GM23338 (cell line): ENCODE data around the gene ASPSCR1. TPM values are rescaled to one million over a fixed set of nuclear protein-coding genes. Genes with fewer than 3 reads are reported as not detected.

Source experiments
- ATAC-seq: fragments of 200-7000 bp; cut with Tn5 transposase; 3 replicates; pipeline ENCODE4 v1.9.1; 2020
- DNase-seq: peaks from one replicate; pipeline ENCODE4 v3.0.0-alpha.2; 2015; ENCODE audit warnings: low spot score
- H2AFZ ChIP-seq: fragments of 200-600 bp; sonication (generic); 2 replicates; pipeline ENCODE4 v1.8.0; 2016; ENCODE audit warnings: antibody characterized with exemption, mild to moderate bottlenecking, moderate library complexity
- H3F3A ChIP-seq: fragments of 200-600 bp; sonication (generic); replicated peaks from 2 replicates; pipeline ENCODE4 v1.8.0; 2017; ENCODE audit warnings: antibody characterized with exemption, mixed run types, low read depth
- H3K27ac ChIP-seq: fragments of 200-600 bp; sonication (generic); 2 replicates; pipeline ENCODE4 v1.6.1; 2016; ENCODE audit warnings: low read depth
- H3K27me3 ChIP-seq: fragments of 200-600 bp; sonication (generic); 2 replicates; pipeline ENCODE4 v1.8.0; 2016; ENCODE audit warnings: mild to moderate bottlenecking, mixed run types, moderate library complexity; ENCODE audit not compliant: insufficient read depth
- H3K36me3 ChIP-seq: fragments of 200-600 bp; sonication (generic); 2 replicates; pipeline ENCODE4 v1.8.0; 2016; ENCODE audit warnings: mild to moderate bottlenecking; ENCODE audit not compliant: insufficient read depth
- H3K4me1 ChIP-seq: fragments of 200-600 bp; sonication (generic); 2 replicates; pipeline ENCODE4 v1.8.0; 2016; ENCODE audit warnings: mild to moderate bottlenecking, moderate library complexity; ENCODE audit not compliant: insufficient read depth
- H3K4me2 ChIP-seq: fragments of 200-600 bp; sonication (generic); 2 replicates; pipeline ENCODE4 v1.7.1; 2017; ENCODE audit warnings: mixed run types
- H3K4me3 ChIP-seq: fragments of 200-600 bp; sonication (generic); 2 replicates; pipeline ENCODE4 v1.6.1; 2016; ENCODE audit warnings: mixed run types
- H3K79me2 ChIP-seq: fragments of 200-600 bp; sonication (generic); replicated peaks from 2 replicates; pipeline ENCODE4 v1.8.0; 2017; ENCODE audit warnings: mild to moderate bottlenecking; ENCODE audit not compliant: insufficient read depth
- H3K9me2 ChIP-seq: fragments of 200-600 bp; sonication (generic); 2 replicates; pipeline ENCODE4 v1.8.0; 2017; ENCODE audit not compliant: insufficient read depth
- H4K20me1 ChIP-seq: fragments of 200-600 bp; sonication (generic); replicated peaks from 2 replicates; pipeline ENCODE4 v1.8.0; 2017; ENCODE audit warnings: mild to moderate bottlenecking; ENCODE audit not compliant: insufficient read depth
- H3K27ac Mint-ChIP-seq: 2 replicates; pipeline ENCODE4 v1.8.0; 2020; ENCODE audit warnings: inconsistent platforms, mild to moderate bottlenecking, moderate library complexity, mixed read lengths
- H3K27me3 Mint-ChIP-seq: 3 replicates; pipeline ENCODE4 v1.8.0; 2022; ENCODE audit warnings: low read depth, mild to moderate bottlenecking, moderate library complexity, mixed read lengths, inconsistent platforms; ENCODE audit not compliant: insufficient read depth, poor library complexity
- H3K36me3 Mint-ChIP-seq: 3 replicates; pipeline ENCODE4 v1.8.0; 2021; ENCODE audit warnings: low read depth, mild to moderate bottlenecking, inconsistent platforms, moderate library complexity, mixed read lengths
- H3K4me1 Mint-ChIP-seq: 3 replicates; pipeline ENCODE4 v1.8.0; 2020; ENCODE audit warnings: mild to moderate bottlenecking, inconsistent platforms, mixed read lengths
- H3K4me3 Mint-ChIP-seq: 3 replicates; pipeline ENCODE4 v1.8.0; 2021; ENCODE audit warnings: moderate library complexity, mild to moderate bottlenecking, inconsistent platforms, mixed read lengths
- H3K9me3 Mint-ChIP-seq: 3 replicates; pipeline ENCODE4 v1.8.0; 2020; ENCODE audit warnings: moderate library complexity, mild to moderate bottlenecking, inconsistent platforms, mixed read lengths
- CREB1 ChIP-seq: fragments of 250-450 bp; sonication (Bioruptor Pico); IDR thresholded peaks from 2 replicates; pipeline ENCODE4 v1.5.0; 2020; ENCODE audit warnings: low read depth, mild to moderate bottlenecking, moderate library complexity
- EZH2 ChIP-seq: fragments of 200-600 bp; sonication (generic); IDR thresholded peaks from one replicate; pipeline ENCODE4 v1.8.0; 2017; ENCODE audit warnings: antibody characterized with exemption, mild to moderate bottlenecking, low read depth; ENCODE audit not compliant: unreplicated experiment
- EZH2phosphoT487 ChIP-seq: fragments of 200-600 bp; sonication (generic); IDR thresholded peaks from one replicate; pipeline ENCODE4 v1.8.1; 2018; ENCODE audit warnings: antibody characterized with exemption; ENCODE audit not compliant: unreplicated experiment
- JUNB ChIP-seq: IDR thresholded peaks from one replicate; pipeline ENCODE4 v1.6.1; 2016; ENCODE audit warnings: antibody characterized with exemption; ENCODE audit not compliant: unreplicated experiment
- NANOG ChIP-seq: IDR thresholded peaks from 2 replicates; pipeline ENCODE4 v1.6.1; 2016; ENCODE audit warnings: antibody characterized with exemption, borderline replicate concordance
- POLR2AphosphoS5 ChIP-seq: IDR thresholded peaks from 2 replicates; pipeline ENCODE4 v1.6.1; 2016; ENCODE audit warnings: antibody characterized with exemption, low read depth
- STAT1 ChIP-seq: IDR thresholded peaks from one replicate; pipeline ENCODE4 v1.6.1; 2016; ENCODE audit warnings: antibody characterized with exemption; ENCODE audit not compliant: unreplicated experiment
- ZNF114 ChIP-seq: fragments of 250-450 bp; sonication (Bioruptor Pico); IDR thresholded peaks from 2 replicates; pipeline ENCODE4 v1.5.0; 2020; ENCODE audit warnings: mild to moderate bottlenecking, moderate library complexity
- ZNF331 ChIP-seq: fragments of 250-450 bp; sonication (Bioruptor Pico); IDR thresholded peaks from 2 replicates; pipeline ENCODE4 v1.5.0; 2020; ENCODE audit warnings: low read depth, mild to moderate bottlenecking, moderate library complexity
- polyA plus RNA-seq: library from polyadenylated mRNA; unstranded; fragments of >200 nt; fragmentation: Nextera tagmentation; extraction: Ambion mirVana; gene quantifications from 2 replicates; pipeline ENCODE4 v1.2.1, GENCODE V29; 2016
- total RNA-seq: library from RNA; depleted of rRNA; stranded (reverse); fragments of >200 nt; shearing (Covaris generic); gene quantifications from 2 replicates; pipeline ENCODE4 v1.2.3, GENCODE V29; 2014
- TF ChIP-seq, protein P1 (sequence below), 2 experiments: fragments of 200-600 bp in 1 of 2; sonication (generic) in 1 of 2; conservative IDR thresholded peaks; 2 replicates each; pipeline versions ENCODE4 v1.5.1 to v1.6.1; 2016 to 2017; ENCODE audit warnings: antibody characterized with exemption in 2 of 2, low read depth in 2 of 2, mild to moderate bottlenecking in 2 of 2, moderate library complexity in 1 of 2
- TF ChIP-seq, protein P2 (sequence below): fragments of 250-450 bp; sonication (Bioruptor Pico); IDR thresholded peaks from 2 replicates; pipeline ENCODE4 v1.5.0; 2020; ENCODE audit warnings: mild to moderate bottlenecking, moderate library complexity
- TF ChIP-seq, protein P3 (sequence below): IDR thresholded peaks from 2 replicates; pipeline ENCODE4 v1.6.1; 2016; ENCODE audit warnings: antibody characterized with exemption
- TF ChIP-seq, protein P4 (sequence below): IDR thresholded peaks from one replicate; pipeline ENCODE4 v1.6.1; 2018; ENCODE audit warnings: antibody characterized with exemption; ENCODE audit not compliant: unreplicated experiment

ASPSCR1 gene
- total and polyA plus RNA-seq, 2 experiments from 2014 or later: 44.2 to 46.9 TPM

DNA sequence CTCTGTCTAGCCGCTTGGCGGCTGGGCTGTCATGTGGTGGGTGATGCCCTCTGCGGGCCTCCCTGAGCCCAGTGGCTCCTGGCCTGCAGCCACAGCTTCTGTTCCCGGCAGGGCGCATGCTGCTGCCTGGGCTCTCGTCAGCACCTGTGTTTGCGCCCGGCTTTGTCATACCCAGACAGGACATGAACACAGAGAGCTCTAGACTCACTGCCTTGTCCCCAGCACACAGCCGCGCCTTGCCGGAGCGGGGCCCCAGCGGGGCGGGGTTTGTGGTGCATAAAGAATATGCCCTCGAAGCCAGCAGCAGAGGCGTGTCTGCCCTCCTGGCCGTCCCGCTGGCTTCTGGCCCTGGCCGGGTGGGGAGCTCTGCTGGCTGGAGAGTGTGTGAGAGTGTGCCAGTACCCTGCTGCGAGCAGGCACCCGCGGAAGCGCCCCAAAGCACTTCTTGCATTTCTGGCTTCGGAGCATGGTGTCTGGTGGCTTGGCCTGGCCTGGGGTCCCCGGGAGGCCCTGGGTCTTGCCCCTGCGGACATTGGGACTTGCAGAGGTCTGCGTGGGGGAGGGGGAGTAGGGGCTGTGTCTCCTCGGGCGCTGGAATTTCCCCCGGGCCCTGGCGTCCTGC is 14.4 kb downstream of the ASPSCR1 start:
- Mint-ChIP-seq H3K9me3 (no peaks in the 10 kb centered on the region), H3K36me3 (peaks cover 10% of the 10 kb centered on the region), H3K4me3 (no peak overlapping the region), H3K27ac (no peak overlapping the region; the same call in 1 of the 2 replicates), H3K27me3 (peaks cover 12% of the 10 kb centered on the region), H3K4me1 (peaks cover 27% of the 10 kb centered on the region)
- Histone ChIP-seq H3K4me3 (no peak overlapping the region), H3F3A (0 out of 2 replicates have a peak, but pooled peaks cover 3% of the 10 kb centered on the region), H3K4me1 (peaks cover 11% of the 10 kb centered on the region; the same call in 1 of the 2 replicates), H4K20me1 (peaks cover 6% of the 10 kb centered on the region), H3K9me2 (no peaks in the 10 kb centered on the region), H3K4me2 (peak overlapping the region; percentile 62; the same call in 1 of the 2 replicates), H3K27ac (no peak overlapping the region), H3K36me3 (no peaks in the 10 kb centered on the region), H2AFZ (no peak overlapping the region), H3K79me2 (no peaks in the 10 kb centered on the region), H3K27me3 (no peaks in the 10 kb centered on the region)
- TF ChIP-seq, protein P1, sequence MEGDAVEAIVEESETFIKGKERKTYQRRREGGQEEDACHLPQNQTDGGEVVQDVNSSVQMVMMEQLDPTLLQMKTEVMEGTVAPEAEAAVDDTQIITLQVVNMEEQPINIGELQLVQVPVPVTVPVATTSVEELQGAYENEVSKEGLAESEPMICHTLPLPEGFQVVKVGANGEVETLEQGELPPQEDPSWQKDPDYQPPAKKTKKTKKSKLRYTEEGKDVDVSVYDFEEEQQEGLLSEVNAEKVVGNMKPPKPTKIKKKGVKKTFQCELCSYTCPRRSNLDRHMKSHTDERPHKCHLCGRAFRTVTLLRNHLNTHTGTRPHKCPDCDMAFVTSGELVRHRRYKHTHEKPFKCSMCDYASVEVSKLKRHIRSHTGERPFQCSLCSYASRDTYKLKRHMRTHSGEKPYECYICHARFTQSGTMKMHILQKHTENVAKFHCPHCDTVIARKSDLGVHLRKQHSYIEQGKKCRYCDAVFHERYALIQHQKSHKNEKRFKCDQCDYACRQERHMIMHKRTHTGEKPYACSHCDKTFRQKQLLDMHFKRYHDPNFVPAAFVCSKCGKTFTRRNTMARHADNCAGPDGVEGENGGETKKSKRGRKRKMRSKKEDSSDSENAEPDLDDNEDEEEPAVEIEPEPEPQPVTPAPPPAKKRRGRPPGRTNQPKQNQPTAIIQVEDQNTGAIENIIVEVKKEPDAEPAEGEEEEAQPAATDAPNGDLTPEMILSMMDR (conservative IDR thresholded peaks at IDR 0.05; ENCODE audit: low read depth in 2 of 2): no peak
- no peak for TF ChIP-seq EZH2phosphoT487
- TF ChIP-seq ZNF331 (CRISPR knock-in tag): no peak
- TF ChIP-seq, protein P2, sequence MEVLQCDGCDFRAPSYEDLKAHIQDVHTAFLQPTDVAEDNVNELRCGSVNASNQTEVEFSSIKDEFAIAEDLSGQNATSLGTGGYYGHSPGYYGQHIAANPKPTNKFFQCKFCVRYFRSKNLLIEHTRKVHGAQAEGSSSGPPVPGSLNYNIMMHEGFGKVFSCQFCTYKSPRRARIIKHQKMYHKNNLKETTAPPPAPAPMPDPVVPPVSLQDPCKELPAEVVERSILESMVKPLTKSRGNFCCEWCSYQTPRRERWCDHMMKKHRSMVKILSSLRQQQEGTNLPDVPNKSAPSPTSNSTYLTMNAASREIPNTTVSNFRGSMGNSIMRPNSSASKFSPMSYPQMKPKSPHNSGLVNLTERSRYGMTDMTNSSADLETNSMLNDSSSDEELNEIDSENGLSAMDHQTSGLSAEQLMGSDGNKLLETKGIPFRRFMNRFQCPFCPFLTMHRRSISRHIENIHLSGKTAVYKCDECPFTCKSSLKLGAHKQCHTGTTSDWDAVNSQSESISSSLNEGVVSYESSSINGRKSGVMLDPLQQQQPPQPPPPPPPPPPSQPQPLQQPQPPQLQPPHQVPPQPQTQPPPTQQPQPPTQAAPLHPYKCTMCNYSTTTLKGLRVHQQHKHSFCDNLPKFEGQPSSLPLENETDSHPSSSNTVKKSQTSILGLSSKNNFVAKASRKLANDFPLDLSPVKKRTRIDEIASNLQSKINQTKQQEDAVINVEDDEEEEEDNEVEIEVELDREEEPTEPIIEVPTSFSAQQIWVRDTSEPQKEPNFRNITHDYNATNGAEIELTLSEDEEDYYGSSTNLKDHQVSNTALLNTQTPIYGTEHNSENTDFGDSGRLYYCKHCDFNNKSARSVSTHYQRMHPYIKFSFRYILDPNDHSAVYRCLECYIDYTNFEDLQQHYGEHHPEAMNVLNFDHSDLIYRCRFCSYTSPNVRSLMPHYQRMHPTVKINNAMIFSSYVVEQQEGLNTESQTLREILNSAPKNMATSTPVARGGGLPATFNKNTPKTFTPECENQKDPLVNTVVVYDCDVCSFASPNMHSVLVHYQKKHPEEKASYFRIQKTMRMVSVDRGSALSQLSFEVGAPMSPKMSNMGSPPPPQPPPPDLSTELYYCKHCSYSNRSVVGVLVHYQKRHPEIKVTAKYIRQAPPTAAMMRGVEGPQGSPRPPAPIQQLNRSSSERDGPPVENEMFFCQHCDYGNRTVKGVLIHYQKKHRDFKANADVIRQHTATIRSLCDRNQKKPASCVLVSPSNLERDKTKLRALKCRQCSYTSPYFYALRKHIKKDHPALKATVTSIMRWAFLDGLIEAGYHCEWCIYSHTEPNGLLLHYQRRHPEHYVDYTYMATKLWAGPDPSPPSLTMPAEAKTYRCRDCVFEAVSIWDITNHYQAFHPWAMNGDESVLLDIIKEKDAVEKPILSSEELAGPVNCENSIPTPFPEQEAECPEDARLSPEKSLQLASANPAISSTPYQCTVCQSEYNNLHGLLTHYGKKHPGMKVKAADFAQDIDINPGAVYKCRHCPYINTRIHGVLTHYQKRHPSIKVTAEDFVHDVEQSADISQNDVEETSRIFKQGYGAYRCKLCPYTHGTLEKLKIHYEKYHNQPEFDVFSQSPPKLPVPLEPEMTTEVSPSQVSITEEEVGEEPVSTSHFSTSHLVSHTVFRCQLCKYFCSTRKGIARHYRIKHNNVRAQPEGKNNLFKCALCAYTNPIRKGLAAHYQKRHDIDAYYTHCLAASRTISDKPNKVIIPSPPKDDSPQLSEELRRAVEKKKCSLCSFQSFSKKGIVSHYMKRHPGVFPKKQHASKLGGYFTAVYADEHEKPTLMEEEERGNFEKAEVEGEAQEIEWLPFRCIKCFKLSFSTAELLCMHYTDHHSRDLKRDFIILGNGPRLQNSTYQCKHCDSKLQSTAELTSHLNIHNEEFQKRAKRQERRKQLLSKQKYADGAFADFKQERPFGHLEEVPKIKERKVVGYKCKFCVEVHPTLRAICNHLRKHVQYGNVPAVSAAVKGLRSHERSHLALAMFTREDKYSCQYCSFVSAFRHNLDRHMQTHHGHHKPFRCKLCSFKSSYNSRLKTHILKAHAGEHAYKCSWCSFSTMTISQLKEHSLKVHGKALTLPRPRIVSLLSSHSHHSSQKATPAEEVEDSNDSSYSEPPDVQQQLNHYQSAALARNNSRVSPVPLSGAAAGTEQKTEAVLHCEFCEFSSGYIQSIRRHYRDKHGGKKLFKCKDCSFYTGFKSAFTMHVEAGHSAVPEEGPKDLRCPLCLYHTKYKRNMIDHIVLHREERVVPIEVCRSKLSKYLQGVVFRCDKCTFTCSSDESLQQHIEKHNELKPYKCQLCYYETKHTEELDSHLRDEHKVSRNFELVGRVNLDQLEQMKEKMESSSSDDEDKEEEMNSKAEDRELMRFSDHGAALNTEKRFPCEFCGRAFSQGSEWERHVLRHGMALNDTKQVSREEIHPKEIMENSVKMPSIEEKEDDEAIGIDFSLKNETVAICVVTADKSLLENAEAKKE (CRISPR knock-in tag): no peak
- no peak for TF ChIP-seq CREB1
- no peak for TF ChIP-seq JUNB
- no peak for TF ChIP-seq POLR2AphosphoS5
- TF ChIP-seq, protein P3, sequence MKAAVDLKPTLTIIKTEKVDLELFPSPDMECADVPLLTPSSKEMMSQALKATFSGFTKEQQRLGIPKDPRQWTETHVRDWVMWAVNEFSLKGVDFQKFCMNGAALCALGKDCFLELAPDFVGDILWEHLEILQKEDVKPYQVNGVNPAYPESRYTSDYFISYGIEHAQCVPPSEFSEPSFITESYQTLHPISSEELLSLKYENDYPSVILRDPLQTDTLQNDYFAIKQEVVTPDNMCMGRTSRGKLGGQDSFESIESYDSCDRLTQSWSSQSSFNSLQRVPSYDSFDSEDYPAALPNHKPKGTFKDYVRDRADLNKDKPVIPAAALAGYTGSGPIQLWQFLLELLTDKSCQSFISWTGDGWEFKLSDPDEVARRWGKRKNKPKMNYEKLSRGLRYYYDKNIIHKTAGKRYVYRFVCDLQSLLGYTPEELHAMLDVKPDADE: no peak
- no peak for TF ChIP-seq NANOG
- no peak for TF ChIP-seq EZH2
- no peak for TF ChIP-seq ZNF114 (CRISPR knock-in tag)
- TF ChIP-seq, protein P4, sequence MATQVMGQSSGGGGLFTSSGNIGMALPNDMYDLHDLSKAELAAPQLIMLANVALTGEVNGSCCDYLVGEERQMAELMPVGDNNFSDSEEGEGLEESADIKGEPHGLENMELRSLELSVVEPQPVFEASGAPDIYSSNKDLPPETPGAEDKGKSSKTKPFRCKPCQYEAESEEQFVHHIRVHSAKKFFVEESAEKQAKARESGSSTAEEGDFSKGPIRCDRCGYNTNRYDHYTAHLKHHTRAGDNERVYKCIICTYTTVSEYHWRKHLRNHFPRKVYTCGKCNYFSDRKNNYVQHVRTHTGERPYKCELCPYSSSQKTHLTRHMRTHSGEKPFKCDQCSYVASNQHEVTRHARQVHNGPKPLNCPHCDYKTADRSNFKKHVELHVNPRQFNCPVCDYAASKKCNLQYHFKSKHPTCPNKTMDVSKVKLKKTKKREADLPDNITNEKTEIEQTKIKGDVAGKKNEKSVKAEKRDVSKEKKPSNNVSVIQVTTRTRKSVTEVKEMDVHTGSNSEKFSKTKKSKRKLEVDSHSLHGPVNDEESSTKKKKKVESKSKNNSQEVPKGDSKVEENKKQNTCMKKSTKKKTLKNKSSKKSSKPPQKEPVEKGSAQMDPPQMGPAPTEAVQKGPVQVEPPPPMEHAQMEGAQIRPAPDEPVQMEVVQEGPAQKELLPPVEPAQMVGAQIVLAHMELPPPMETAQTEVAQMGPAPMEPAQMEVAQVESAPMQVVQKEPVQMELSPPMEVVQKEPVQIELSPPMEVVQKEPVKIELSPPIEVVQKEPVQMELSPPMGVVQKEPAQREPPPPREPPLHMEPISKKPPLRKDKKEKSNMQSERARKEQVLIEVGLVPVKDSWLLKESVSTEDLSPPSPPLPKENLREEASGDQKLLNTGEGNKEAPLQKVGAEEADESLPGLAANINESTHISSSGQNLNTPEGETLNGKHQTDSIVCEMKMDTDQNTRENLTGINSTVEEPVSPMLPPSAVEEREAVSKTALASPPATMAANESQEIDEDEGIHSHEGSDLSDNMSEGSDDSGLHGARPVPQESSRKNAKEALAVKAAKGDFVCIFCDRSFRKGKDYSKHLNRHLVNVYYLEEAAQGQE: no peak
- TF ChIP-seq STAT1: no peak
- DNase-seq: no peak
- peak; percentile 58 for ATAC-seq
